Fibroblast of villous mesenchyme (primary cell): Measurements from ENCODE around the gene TLX1. TPM values are rescaled to one million over a fixed set of nuclear protein-coding genes. Genes with fewer than 3 reads are reported as not detected.

Source experiments
- DNase-seq: peaks from one replicate; pipeline ENCODE4 v3.0.0-alpha.2; 2010; ENCODE audit warnings: low read depth
- H3K4me3 ChIP-seq: 2 replicates; pipeline ENCODE4 v1.5.1; 2011; ENCODE audit warnings: low read depth, mild to moderate bottlenecking, low read length
- CTCF ChIP-seq: IDR thresholded peaks from 2 replicates; pipeline ENCODE4 v1.5.1; 2012; ENCODE audit warnings: low read depth, mild to moderate bottlenecking, low read length; ENCODE audit not compliant: insufficient read depth
- total RNA-seq: library from RNA; depleted of rRNA; stranded (reverse); fragments of >200 nt; gene quantifications from 2 replicates; pipeline ENCODE4 v1.2.3, GENCODE V29; 2012

The TLX1 gene
- total RNA-seq, 1 donor = not detected

GRCh38 chr10:101165736-101166135 is 34.6 kb downstream of the TLX1 start:
- DNase-seq = no peak
- TF ChIP-seq CTCF = no peak
- no peak overlapping the region for H3K4me3 ChIP-seq

GRCh38 chr10:101166430-101166829 is 35.3 kb downstream of the TLX1 start:
- H3K4me3 ChIP-seq = no peak overlapping the region
- no peak for DNase-seq
- TF ChIP-seq CTCF = no peak

DNA sequence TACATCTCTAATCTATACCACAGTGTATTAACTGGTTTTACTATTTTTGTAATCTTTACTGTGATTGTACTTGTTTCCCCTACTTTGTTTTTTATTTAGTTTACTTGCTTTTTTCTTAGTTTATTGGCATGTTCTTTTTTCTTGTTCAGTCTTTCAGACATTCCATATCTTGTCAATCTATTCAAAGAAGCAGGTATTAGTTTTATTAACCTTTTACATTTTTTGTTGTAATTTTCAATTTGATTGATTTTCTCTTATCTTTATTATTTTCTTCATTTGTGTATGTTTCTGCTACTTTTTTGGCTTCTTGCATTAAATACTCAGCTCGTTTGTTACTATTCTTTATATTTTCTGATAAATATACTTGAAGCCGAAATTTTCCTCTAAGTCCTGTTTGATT is 41.6 kb downstream of the TLX1 start:
- no peak for TF ChIP-seq CTCF
- H3K4me3 ChIP-seq = no peak overlapping the region
- no peak for DNase-seq

DNA sequence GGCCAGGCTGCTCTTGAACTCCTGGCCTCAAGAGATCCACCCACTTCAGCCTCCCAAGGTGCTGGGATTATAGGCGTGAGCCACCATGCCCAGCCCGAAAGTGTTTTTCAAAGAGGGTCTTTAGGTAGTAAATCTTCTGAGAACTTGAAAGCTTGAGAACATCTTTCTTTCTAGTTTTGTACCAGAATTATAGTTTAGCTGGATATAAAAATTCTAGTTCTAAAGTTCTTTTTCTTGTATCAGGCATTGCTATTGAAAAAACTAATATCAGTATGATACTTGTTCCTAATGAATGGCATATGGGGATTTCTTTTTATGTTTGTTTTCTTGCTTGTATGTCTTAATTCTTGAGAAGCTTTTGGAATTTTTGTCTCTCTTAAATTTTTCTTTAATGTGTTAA is 43.2 kb downstream of the TLX1 start:
- no peak for TF ChIP-seq CTCF
- no peak overlapping the region for H3K4me3 ChIP-seq
- no peak for DNase-seq

DNA sequence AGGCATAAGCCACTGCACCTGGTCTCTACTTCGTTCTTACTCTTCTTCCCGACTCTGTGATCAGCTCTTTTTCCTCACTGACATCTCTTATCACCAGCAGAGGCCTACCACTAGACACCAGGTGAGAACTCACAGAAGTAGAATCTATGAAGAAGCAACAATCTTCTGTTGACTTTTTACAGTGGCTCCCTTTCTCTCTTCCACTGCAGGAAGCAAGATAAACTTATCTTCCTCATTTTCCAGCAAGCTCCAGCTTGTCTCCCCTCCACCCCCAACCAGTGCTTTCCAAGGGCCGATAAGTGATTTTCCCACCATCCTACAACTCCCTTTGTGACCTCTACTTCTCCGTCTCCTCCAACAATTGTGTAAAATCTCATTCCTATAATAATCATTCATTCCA is 45.5 kb downstream of the TLX1 start:
- DNase-seq = no peak
- H3K4me3 ChIP-seq = no peak overlapping the region
- TF ChIP-seq CTCF = no peak

- no peak for DNase-seq
- H3K4me3 ChIP-seq = no peak overlapping the region
- no peak for TF ChIP-seq CTCF
These were observed 51.8 kb downstream of the TLX1 start for GRCh38 chr10:101182936-101183335.

DNA sequence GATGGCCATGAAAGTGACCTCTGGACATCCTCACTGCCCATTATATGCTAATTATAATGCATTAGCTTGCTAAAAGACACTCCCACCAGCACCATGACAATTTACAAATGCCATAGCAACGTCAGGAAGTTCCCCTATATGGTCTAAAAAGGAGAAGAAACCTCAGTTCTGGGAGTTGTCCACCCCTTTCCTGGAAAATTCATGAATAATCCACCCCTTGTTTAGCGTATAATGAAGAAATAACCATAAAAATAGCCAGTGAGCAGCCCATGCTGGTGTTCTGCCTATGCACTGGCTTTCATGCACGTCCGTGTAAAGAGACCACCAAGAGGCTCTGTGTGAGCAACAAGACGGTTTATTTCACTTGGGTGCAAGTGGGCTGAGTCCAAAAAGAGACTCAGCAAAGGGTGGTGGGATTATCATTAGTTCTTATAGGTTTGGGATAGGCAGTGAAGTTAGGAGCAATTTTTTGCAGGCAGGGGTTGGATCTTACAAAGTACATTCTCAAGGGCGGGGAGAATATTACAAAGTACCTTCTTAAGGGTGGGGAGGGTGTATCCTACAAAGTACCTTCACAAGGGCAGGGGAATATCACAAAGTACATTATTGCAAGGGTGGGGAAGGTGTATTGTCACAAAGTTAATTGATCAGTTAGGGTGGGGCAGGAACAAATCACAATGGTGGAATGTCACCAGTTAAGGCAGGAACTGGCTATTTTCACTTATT is 52.5 kb downstream of the TLX1 start:
- DNase-seq = no peak
- no peak for TF ChIP-seq CTCF
- no peak overlapping the region for H3K4me3 ChIP-seq
